SKM-1 treated with dmso at 0.1 percent for 144 hours (cell line): ENCODE data around the gene GNAO1.

Experiments used
- DNase-seq: peaks from one replicate; lab custom pipeline; 2025; ENCODE audit not compliant: unreplicated experiment; lab: John Stamatoyannopoulos, UW

GNAO1 gene

GRCh38 chr16:56347670-56348069 is 156.4 kb downstream of the GNAO1 start:
- no peak for DNase-seq

GRCh38 chr16:56348168-56349085 is 157.1 kb downstream of the GNAO1 start:
- DNase-seq, result peak; percentile 99

GRCh38 chr16:56349086-56349415 is 157.8 kb downstream of the GNAO1 start:
- no peak for DNase-seq

GRCh38 chr16:56349711-56350161 is 158.4 kb downstream of the GNAO1 start:
- DNase-seq, result no peak

- DNase-seq, result no peak
Observed at GRCh38 chr16:56350491-56351405, 159.5 kb downstream of the GNAO1 start.

GRCh38 chr16:56351481-56351880 is 160.2 kb downstream of the GNAO1 start:
- DNase-seq, result no peak

- DNase-seq, result no peak
Observed at GRCh38 chr16:56352351-56353053, 161.2 kb downstream of the GNAO1 start.

- no peak for DNase-seq
Observed at GRCh38 chr16:56353054-56353921, 162.0 kb downstream of the GNAO1 start.

GRCh38 chr16:56354016-56354415 is 162.7 kb downstream of the GNAO1 start:
- DNase-seq, result no peak

- DNase-seq, result no peak
Observed at GRCh38 chr16:56354746-56355145, 163.5 kb downstream of the GNAO1 start.

GRCh38 chr16:56355221-56355620 is 163.9 kb downstream of the GNAO1 start:
- no peak for DNase-seq

- no peak for DNase-seq
Observed at GRCh38 chr16:56355786-56356275, 164.5 kb downstream of the GNAO1 start.

- peak; percentile 76 for DNase-seq
Observed at GRCh38 chr16:56356276-56357240, 165.3 kb downstream of the GNAO1 start.

- DNase-seq, result no peak
Observed at GRCh38 chr16:56357241-56357764, 166.0 kb downstream of the GNAO1 start.

- DNase-seq, result peak; percentile 30
Observed at GRCh38 chr16:56357765-56358322, 166.6 kb downstream of the GNAO1 start.

- no peak for DNase-seq
Observed at GRCh38 chr16:56360117-56361008, 169.1 kb downstream of the GNAO1 start.

GRCh38 chr16:56362057-56362655 is 170.9 kb downstream of the GNAO1 start:
- DNase-seq, result no peak
